ENCODE results near the gene DISC1. TPM values are rescaled to one million over a fixed set of nuclear protein-coding genes. Genes with fewer than 3 reads are reported as not detected.

The DISC1 gene
- total RNA-seq, 1 donor from 2014 or later = 16.0 TPM

DNA sequence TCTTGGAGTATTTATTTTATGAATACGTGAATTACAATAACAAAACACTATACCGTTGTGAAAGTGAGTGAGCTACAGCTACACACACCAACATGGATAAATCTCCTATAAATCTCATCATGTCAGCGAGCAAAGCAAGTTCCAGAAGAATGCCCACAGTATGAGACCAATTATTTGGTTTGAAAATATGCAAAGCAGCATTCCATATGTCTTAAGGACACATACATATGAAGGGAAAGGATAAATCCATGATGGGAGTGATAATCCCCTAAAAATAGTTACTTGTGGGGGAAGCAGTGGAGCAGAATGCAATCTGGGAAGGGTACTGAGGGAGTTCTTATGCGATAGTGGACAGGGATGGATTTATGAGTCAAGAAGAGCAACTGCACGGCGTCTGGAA, 261.3 kb downstream of the DISC1 start:
- no peak overlapping the region for H3K4me3 ChIP-seq
- no peaks in the 10 kb centered on the region for H3K36me3 ChIP-seq
- H3K27me3 ChIP-seq = no peaks in the 10 kb centered on the region
- no peak overlapping the region for H3K27ac ChIP-seq
- no peak for DNase-seq (ENCODE audit: low spot score in 2 of 2)
- H3K4me1 ChIP-seq = no peaks in the 10 kb centered on the region
- intact Hi-C loops (cut with DNase I) = no loop called here
- TF ChIP-seq, protein P1, sequence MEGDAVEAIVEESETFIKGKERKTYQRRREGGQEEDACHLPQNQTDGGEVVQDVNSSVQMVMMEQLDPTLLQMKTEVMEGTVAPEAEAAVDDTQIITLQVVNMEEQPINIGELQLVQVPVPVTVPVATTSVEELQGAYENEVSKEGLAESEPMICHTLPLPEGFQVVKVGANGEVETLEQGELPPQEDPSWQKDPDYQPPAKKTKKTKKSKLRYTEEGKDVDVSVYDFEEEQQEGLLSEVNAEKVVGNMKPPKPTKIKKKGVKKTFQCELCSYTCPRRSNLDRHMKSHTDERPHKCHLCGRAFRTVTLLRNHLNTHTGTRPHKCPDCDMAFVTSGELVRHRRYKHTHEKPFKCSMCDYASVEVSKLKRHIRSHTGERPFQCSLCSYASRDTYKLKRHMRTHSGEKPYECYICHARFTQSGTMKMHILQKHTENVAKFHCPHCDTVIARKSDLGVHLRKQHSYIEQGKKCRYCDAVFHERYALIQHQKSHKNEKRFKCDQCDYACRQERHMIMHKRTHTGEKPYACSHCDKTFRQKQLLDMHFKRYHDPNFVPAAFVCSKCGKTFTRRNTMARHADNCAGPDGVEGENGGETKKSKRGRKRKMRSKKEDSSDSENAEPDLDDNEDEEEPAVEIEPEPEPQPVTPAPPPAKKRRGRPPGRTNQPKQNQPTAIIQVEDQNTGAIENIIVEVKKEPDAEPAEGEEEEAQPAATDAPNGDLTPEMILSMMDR (IDR thresholded peaks at IDR 0.05) = no peak
- H3K9me3 ChIP-seq = no peaks in the 10 kb centered on the region

DNA sequence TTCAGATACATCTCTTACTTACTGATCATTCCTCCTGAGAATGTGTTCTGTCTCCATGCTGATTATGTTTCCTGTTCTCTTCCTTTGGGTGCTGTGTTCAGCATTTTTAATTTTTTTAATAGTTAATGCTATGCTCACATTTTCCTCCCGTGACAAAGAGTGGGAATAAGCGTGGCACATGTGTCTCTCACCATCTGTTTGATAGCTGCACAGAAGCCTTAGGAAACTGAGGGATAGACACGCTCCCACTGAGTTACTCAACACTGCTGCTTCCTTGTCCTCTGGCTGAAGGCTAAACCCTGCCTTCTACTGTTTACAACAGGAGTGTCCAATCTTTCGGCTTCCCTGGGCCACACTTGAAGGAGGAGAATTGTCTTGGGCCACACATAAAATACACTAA, 264.2 kb downstream of the DISC1 start:
- no peaks in the 10 kb centered on the region for H3K27me3 ChIP-seq
- no peaks in the 10 kb centered on the region for H3K9me3 ChIP-seq
- DNase-seq (ENCODE audit: low spot score in 2 of 2) = no peak
- H3K4me1 ChIP-seq = no peaks in the 10 kb centered on the region
- TF ChIP-seq, protein P1 (IDR thresholded peaks at IDR 0.05) = no peak
- no peaks in the 10 kb centered on the region for H3K36me3 ChIP-seq
- H3K4me3 ChIP-seq = no peak overlapping the region
- intact Hi-C loops (cut with DNase I) = no loop called here
- no peak overlapping the region for H3K27ac ChIP-seq

GRCh38 chr1:231893400-231894102, 267.0 kb downstream of the DISC1 start:
- intact Hi-C loops (cut with DNase I) = no loop called here
- no peaks in the 10 kb centered on the region for H3K27me3 ChIP-seq
- TF ChIP-seq, protein P1 (IDR thresholded peaks at IDR 0.05) = no peak
- no peak for DNase-seq (ENCODE audit: low spot score in 2 of 2)
- no peaks in the 10 kb centered on the region for H3K36me3 ChIP-seq
- H3K4me1 ChIP-seq = no peaks in the 10 kb centered on the region
- H3K4me3 ChIP-seq = no peak overlapping the region
- no peak overlapping the region for H3K27ac ChIP-seq
- no peaks in the 10 kb centered on the region for H3K9me3 ChIP-seq

DNA sequence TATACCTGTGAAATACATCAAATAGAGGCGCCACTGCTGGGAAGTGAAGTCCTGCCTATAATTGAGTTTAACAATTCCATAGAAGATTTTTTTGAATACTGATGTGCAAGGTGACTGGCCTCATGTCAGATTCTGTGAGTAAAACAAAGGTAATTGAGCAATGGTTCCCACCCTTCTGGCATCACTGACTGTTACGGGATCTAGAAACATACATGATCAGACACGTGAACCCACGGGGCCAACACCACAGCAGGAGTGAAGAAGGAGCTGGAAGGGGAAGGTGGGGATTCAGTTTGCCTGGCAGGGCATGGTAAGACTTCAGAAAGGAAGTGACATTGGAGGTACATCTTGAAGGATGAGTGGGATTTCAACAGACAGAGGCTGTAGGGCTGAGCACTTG, 270.2 kb downstream of the DISC1 start:
- Histone ChIP-seq H3K9me3 (no peaks in the 10 kb centered on the region), H3K4me3 (no peak overlapping the region)

GRCh38 chr1:231899046-231899445, 272.5 kb downstream of the DISC1 start:
- H3K27me3 ChIP-seq = no peaks in the 10 kb centered on the region
- H3K4me3 ChIP-seq = no peak overlapping the region
- intact Hi-C loops (cut with DNase I) = no loop called here
- no peaks in the 10 kb centered on the region for H3K4me1 ChIP-seq
- no peak overlapping the region for H3K27ac ChIP-seq
- DNase-seq (ENCODE audit: low spot score in 2 of 2) = no peak
- TF ChIP-seq, protein P1 (IDR thresholded peaks at IDR 0.05) = no peak
- no peaks in the 10 kb centered on the region for H3K36me3 ChIP-seq
- H3K9me3 ChIP-seq = no peaks in the 10 kb centered on the region

More for the DNA sequence above, 270.2 kb downstream of the DISC1 start:
- intact Hi-C loops (cut with DNase I) = no loop called here
- no peak for DNase-seq (ENCODE audit: low spot score in 2 of 2)
- TF ChIP-seq, protein P1 (IDR thresholded peaks at IDR 0.05) = no peak
- Histone ChIP-seq H3K36me3 (no peaks in the 10 kb centered on the region), H3K27ac (no peak overlapping the region), H3K4me1 (no peaks in the 10 kb centered on the region), H3K27me3 (no peaks in the 10 kb centered on the region)
